Measurements from ENCODE around the gene CEP128.

DNA sequence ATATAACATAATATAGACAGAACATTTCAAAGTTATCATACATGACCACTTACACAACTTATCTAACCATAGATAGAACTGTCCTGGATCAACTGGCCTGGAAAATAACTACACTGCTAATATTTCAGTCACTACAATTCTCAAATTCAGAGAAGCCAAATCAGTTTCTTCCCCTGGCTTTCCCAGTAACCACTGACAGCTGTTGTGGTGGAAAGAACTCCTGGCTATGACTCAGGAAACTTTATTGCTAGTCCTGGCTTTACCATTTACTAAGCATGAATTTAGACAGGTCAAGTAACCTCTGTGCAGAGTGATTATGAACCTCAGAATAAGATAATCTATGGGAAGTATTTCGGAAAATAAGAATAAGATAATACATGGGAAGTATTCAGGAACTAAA lies 485.3 kb downstream of the CEP128 start:
- TF ChIP-seq STAT1 (IDR thresholded peaks at IDR 0.05; ENCODE audit: unreplicated experiment), result no peak
- TF ChIP-seq EZH2 (IDR thresholded peaks at IDR 0.05; ENCODE audit: low read depth, unreplicated experiment), result no peak
- TF ChIP-seq, protein P1, sequence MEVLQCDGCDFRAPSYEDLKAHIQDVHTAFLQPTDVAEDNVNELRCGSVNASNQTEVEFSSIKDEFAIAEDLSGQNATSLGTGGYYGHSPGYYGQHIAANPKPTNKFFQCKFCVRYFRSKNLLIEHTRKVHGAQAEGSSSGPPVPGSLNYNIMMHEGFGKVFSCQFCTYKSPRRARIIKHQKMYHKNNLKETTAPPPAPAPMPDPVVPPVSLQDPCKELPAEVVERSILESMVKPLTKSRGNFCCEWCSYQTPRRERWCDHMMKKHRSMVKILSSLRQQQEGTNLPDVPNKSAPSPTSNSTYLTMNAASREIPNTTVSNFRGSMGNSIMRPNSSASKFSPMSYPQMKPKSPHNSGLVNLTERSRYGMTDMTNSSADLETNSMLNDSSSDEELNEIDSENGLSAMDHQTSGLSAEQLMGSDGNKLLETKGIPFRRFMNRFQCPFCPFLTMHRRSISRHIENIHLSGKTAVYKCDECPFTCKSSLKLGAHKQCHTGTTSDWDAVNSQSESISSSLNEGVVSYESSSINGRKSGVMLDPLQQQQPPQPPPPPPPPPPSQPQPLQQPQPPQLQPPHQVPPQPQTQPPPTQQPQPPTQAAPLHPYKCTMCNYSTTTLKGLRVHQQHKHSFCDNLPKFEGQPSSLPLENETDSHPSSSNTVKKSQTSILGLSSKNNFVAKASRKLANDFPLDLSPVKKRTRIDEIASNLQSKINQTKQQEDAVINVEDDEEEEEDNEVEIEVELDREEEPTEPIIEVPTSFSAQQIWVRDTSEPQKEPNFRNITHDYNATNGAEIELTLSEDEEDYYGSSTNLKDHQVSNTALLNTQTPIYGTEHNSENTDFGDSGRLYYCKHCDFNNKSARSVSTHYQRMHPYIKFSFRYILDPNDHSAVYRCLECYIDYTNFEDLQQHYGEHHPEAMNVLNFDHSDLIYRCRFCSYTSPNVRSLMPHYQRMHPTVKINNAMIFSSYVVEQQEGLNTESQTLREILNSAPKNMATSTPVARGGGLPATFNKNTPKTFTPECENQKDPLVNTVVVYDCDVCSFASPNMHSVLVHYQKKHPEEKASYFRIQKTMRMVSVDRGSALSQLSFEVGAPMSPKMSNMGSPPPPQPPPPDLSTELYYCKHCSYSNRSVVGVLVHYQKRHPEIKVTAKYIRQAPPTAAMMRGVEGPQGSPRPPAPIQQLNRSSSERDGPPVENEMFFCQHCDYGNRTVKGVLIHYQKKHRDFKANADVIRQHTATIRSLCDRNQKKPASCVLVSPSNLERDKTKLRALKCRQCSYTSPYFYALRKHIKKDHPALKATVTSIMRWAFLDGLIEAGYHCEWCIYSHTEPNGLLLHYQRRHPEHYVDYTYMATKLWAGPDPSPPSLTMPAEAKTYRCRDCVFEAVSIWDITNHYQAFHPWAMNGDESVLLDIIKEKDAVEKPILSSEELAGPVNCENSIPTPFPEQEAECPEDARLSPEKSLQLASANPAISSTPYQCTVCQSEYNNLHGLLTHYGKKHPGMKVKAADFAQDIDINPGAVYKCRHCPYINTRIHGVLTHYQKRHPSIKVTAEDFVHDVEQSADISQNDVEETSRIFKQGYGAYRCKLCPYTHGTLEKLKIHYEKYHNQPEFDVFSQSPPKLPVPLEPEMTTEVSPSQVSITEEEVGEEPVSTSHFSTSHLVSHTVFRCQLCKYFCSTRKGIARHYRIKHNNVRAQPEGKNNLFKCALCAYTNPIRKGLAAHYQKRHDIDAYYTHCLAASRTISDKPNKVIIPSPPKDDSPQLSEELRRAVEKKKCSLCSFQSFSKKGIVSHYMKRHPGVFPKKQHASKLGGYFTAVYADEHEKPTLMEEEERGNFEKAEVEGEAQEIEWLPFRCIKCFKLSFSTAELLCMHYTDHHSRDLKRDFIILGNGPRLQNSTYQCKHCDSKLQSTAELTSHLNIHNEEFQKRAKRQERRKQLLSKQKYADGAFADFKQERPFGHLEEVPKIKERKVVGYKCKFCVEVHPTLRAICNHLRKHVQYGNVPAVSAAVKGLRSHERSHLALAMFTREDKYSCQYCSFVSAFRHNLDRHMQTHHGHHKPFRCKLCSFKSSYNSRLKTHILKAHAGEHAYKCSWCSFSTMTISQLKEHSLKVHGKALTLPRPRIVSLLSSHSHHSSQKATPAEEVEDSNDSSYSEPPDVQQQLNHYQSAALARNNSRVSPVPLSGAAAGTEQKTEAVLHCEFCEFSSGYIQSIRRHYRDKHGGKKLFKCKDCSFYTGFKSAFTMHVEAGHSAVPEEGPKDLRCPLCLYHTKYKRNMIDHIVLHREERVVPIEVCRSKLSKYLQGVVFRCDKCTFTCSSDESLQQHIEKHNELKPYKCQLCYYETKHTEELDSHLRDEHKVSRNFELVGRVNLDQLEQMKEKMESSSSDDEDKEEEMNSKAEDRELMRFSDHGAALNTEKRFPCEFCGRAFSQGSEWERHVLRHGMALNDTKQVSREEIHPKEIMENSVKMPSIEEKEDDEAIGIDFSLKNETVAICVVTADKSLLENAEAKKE (CRISPR knock-in tag; IDR thresholded peaks at IDR 0.05), result no peak
